NT2/D1 (cell line): Measurements from ENCODE around the gene SPACA5.

Experiments
- DNase-seq: peaks from one replicate; pipeline ENCODE4 v3.0.0-alpha.2; 2011; ENCODE audit warnings: low read depth, low spot score
- H3K27me3 ChIP-seq: 2 replicates; pipeline ENCODE4 v1.6.0; 2011; ENCODE audit warnings: mild to moderate bottlenecking; ENCODE audit not compliant: insufficient read length, insufficient read depth
- H3K36me3 ChIP-seq: 2 replicates; pipeline ENCODE4 v1.6.1; 2011; ENCODE audit warnings: mild to moderate bottlenecking, low read length, mixed read lengths; ENCODE audit not compliant: insufficient read depth, insufficient read length
- H3K4me1 ChIP-seq: 2 replicates; pipeline ENCODE4 v1.5.1; 2011; ENCODE audit not compliant: insufficient read depth, insufficient read length
- H3K4me3 ChIP-seq: 2 replicates; pipeline ENCODE4 v1.5.1; 2011; ENCODE audit warnings: low read depth; ENCODE audit not compliant: insufficient read length
- H3K9ac ChIP-seq: 2 replicates; pipeline ENCODE4 v1.6.0; 2011; ENCODE audit warnings: low read depth; ENCODE audit not compliant: insufficient read length
- H3K9me3 ChIP-seq: 2 replicates; pipeline ENCODE4 v1.5.1; 2011; ENCODE audit warnings: mild to moderate bottlenecking, low read length; ENCODE audit not compliant: insufficient read depth
- SUZ12 ChIP-seq: IDR thresholded peaks from 2 replicates; pipeline ENCODE4 v1.6.1; 2011; ENCODE audit not compliant: insufficient read length, insufficient read depth; ENCODE audit errors: extremely low read depth
- YY1 ChIP-seq: IDR thresholded peaks from 2 replicates; pipeline ENCODE4 v1.6.1; 2011; ENCODE audit not compliant: insufficient read length, insufficient read depth
- ZNF274 ChIP-seq: IDR thresholded peaks from 2 replicates; pipeline ENCODE4 v1.6.1; 2011; ENCODE audit warnings: mild to moderate bottlenecking, low read depth, low read length

The SPACA5 gene

DNA sequence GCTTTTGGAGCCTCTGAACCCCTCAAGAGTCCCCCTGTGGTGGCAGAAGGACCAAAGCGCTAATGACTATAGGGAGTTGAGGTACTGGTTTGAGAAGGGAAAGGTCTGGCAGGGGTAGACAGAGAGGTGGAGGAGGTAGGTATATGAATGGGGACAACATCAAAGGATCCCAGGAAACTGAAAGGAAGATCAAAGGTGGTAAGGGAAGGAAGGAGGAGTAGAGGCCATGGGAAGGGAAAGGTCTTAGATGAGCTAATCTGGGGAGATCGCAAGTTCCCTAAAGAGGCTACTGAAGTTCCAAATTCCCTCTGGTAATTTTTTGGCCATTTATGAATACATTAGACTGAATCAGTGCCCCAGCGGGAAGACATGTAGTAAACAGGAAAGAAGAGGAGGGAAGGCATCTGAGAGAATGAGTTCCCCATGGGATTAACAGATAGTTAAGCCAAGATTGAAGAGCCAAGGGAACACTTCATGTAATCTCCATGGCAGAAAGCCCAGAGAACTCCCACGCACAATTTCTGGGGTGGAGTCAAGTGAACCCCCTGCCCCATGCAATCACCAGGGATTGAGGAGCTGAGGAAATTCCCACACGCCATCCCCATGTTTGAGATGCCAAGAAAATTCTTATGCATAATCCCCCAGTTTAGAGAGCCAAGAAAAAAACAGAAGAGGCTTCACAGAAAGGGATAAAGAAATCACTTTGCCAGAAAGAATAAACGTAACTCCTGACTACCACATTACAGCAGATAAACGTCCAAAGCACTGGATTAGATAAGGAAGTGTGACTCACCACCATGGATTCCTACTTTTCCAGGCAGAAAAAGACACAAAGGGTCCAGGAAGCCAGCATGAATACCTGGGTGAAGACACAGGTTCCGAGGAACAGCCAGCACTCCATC, 38.9 kb downstream of the SPACA5 start:
- Histone ChIP-seq H3K9ac (no peak overlapping the region), H3K36me3 (no peaks in the 10 kb centered on the region), H3K4me1 (peaks cover 2% of the 10 kb centered on the region), H3K27me3 (no peaks in the 10 kb centered on the region), H3K9me3 (no peaks in the 10 kb centered on the region), H3K4me3 (no peak overlapping the region)
- no peak for TF ChIP-seq SUZ12
- TF ChIP-seq ZNF274 = no peak
- no peak for TF ChIP-seq YY1
- no peak for DNase-seq

DNA sequence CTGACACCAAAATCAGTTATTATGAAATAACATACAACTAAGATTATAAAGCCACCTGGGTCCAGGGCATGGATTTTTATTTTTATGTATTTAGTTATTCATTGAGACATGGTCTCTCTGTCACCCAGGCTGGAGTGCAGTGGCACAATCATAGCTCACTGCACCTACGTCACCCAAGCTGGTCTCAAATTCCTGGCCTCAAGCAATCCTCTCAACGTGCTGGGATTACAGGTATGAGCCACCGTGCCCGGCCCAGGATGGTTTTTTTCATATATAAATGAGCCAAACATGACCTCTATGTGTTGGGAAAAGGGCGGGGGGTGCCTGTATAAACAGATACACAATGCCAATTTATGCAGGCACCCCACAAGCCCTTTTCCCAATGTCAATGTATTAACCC, 40.1 kb downstream of the SPACA5 start:
- Histone ChIP-seq H3K4me3 (no peak overlapping the region), H3K36me3 (no peaks in the 10 kb centered on the region), H3K9me3 (no peaks in the 10 kb centered on the region), H3K4me1 (peaks cover 2% of the 10 kb centered on the region), H3K9ac (no peak overlapping the region), H3K27me3 (no peaks in the 10 kb centered on the region)
- TF ChIP-seq ZNF274 = no peak
- TF ChIP-seq YY1 = no peak
- no peak for TF ChIP-seq SUZ12
- no peak for DNase-seq

DNA sequence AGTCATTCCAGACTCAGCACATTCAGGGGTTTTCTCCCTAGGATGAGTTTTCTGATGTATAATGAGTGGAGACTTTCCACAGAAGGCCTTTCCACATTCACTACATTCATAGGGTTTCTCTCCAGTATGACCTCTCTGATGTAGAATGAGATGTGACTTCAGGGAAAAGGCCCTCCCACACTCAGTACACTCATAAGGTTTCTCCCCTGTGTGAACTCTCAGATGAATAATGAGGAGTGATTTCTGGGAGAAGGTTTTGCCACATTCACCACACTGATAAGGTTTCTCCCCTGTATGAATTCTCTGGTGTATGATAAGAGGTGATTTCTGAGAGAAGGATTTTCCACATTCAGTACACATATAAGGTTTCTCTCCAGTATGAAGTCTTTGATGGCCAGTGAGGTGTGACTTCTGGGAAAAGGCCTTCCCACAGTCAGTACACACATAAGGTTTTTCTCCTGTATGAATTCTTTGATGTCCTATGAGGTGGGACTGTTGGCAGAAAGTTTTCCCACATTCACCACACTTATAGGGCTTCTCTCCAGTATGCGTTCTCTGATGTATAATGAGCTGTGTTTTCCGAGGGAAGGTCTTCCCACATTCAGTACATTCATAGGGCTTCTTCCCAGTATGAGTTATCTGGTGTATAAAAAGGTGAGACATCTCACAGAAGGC, 52.0 kb downstream of the SPACA5 start:
- H3K27me3 ChIP-seq = no peaks in the 10 kb centered on the region
- DNase-seq = no peak
- TF ChIP-seq SUZ12 (no peak), YY1 (no peak), ZNF274 (no peak)
- no peak overlapping the region for H3K9ac ChIP-seq
- H3K9me3 ChIP-seq = peaks cover 52% of the 10 kb centered on the region
- H3K36me3 ChIP-seq = peaks cover 18% of the 10 kb centered on the region
- no peak overlapping the region for H3K4me3 ChIP-seq
- no peaks in the 10 kb centered on the region for H3K4me1 ChIP-seq

DNA sequence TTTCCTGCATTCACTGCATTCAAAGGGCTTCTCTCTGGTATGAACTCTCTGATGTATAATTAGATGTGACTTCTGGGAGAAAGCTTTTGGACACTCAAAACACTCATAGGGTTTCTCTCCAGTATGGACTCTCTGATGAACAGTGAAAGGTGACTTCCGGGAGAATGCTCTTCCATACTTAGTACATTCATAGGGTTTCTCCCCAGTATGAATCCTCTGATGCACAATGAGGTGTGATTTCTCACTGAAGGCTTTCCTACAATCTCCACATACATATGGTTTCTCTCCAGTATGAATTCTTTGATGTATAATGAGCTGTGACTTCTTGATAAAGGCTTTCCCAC, 52.5 kb downstream of the SPACA5 start:
- DNase-seq = no peak
- no peak overlapping the region for H3K4me3 ChIP-seq
- peaks cover 18% of the 10 kb centered on the region for H3K36me3 ChIP-seq
- H3K27me3 ChIP-seq = no peaks in the 10 kb centered on the region
- no peaks in the 10 kb centered on the region for H3K4me1 ChIP-seq
- TF ChIP-seq ZNF274 (peak; percentile 82), SUZ12 (no peak)
- H3K9ac ChIP-seq = no peak overlapping the region
- H3K9me3 ChIP-seq = peaks cover 54% of the 10 kb centered on the region
